Kidney epithelial cell (primary cell): ENCODE results near the gene LRP1-AS. TPM values are rescaled to one million over a fixed set of nuclear protein-coding genes. Genes with fewer than 3 reads are reported as not detected.

Source experiments
- DNase-seq: peaks from one replicate; pipeline ENCODE4 v3.0.0-alpha.2; 2010; ENCODE audit warnings: low read depth
- H3K27me3 ChIP-seq: 2 replicates; pipeline ENCODE4 v1.6.0; 2011; ENCODE audit warnings: low read length; ENCODE audit not compliant: control insufficient read depth, insufficient read depth
- H3K36me3 ChIP-seq: 2 replicates; pipeline ENCODE4 v1.5.1; 2011; ENCODE audit warnings: low read length; ENCODE audit not compliant: control insufficient read depth, insufficient read depth
- H3K4me3 ChIP-seq: 2 replicates; pipeline ENCODE4 v1.5.1; 2011; ENCODE audit warnings: low read depth, mild to moderate bottlenecking, control low read depth, low read length
- total RNA-seq: library from RNA; depleted of rRNA; stranded (reverse); fragments of >200 nt; gene quantifications from 2 replicates; pipeline ENCODE4 v1.2.3, GENCODE V29; 2015
- TF ChIP-seq, protein P1 (sequence below): IDR thresholded peaks from 2 replicates; pipeline ENCODE4 v1.5.1; 2011; ENCODE audit warnings: mild to moderate bottlenecking, moderate library complexity, low read length, control low read depth, inconsistent platforms; ENCODE audit not compliant: insufficient read depth, poor library complexity, severe bottlenecking

LRP1-AS gene
- total RNA-seq, 1 donor from 2014 or later: not detected

DNA sequence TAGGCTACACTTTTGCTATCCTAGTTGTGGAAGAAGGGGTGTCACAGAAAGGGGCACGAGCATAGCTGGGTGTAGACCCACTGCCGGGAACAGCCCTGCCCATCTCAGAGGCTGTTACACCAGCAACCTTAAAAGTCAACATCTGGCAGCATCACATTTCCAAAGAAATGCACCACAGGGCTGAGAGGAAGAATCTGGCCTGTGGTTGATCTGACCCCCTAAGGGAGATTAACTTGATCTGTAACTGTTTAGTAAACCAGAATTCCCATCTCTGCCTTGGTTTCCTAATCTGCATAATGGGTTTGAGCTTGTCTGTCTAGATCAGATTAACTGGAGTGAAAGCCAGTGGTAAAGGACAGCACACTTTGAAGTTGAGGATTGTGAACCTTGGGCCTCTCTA lies 1.3 kb downstream of the LRP1-AS start:
- no peaks in the 10 kb centered on the region for H3K36me3 ChIP-seq
- no peaks in the 10 kb centered on the region for H3K27me3 ChIP-seq
- DNase-seq: no peak
- no peak overlapping the region for H3K4me3 ChIP-seq
- TF ChIP-seq, protein P1, sequence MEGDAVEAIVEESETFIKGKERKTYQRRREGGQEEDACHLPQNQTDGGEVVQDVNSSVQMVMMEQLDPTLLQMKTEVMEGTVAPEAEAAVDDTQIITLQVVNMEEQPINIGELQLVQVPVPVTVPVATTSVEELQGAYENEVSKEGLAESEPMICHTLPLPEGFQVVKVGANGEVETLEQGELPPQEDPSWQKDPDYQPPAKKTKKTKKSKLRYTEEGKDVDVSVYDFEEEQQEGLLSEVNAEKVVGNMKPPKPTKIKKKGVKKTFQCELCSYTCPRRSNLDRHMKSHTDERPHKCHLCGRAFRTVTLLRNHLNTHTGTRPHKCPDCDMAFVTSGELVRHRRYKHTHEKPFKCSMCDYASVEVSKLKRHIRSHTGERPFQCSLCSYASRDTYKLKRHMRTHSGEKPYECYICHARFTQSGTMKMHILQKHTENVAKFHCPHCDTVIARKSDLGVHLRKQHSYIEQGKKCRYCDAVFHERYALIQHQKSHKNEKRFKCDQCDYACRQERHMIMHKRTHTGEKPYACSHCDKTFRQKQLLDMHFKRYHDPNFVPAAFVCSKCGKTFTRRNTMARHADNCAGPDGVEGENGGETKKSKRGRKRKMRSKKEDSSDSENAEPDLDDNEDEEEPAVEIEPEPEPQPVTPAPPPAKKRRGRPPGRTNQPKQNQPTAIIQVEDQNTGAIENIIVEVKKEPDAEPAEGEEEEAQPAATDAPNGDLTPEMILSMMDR: no peak

DNA sequence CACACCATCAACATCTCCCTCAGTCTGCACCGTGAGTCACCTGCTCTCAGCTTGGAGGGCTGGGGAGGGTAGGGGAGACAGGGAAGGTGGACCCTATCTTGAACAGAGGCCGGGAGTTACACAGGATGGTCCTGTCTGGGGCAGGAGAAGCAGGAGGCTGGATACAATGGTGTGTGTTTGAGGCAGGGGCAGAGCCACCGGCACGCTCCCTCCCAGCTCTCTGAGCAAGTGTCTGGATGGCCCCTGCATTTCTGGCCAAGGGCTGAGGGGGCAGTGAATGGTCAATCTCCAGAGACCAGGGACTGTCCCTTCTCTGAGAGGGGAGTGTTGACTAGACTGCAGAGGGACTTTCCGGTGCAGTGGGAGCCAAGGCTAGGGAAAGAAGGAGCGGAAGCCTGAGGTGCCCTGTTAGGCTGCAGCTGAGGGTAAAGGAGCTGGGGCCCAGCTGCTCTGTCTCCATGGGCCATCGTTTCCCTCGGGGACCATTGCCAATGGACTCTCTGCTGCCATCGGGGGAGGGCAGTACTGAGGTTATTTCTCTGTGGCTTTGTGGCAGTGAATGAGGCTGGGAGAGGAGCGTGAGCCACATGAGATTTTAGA lies 1.9 kb downstream of the LRP1-AS start:
- TF ChIP-seq, protein P1: no peak
- no peaks in the 10 kb centered on the region for H3K36me3 ChIP-seq

DNA sequence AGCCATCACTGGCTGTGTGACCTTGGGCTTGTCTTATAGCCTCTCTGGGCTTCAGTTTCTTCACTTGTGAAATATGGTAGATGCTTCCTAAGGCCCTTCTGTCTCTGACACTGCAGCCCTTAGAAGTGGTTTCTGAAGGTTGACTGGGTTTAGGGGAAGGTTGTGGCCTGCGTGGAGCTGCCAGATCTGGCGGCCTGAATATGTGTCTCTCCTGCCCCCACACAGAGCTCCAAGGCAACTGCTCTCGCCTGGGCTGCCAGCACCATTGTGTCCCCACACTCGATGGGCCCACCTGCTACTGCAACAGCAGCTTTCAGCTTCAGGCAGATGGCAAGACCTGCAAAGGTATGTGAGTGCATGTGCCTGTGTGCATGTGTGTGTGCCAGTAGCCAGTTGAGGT lies 4.0 kb downstream of the LRP1-AS start:
- Histone ChIP-seq H3K27me3 (no peaks in the 10 kb centered on the region), H3K4me3 (no peak overlapping the region), H3K36me3 (no peaks in the 10 kb centered on the region)
- TF ChIP-seq, protein P1: no peak
- DNase-seq: no peak

More for the DNA sequence above, 1.9 kb downstream of the LRP1-AS start:
- Histone ChIP-seq H3K27me3 (no peaks in the 10 kb centered on the region), H3K4me3 (no peak overlapping the region)
- no peak for DNase-seq

DNA sequence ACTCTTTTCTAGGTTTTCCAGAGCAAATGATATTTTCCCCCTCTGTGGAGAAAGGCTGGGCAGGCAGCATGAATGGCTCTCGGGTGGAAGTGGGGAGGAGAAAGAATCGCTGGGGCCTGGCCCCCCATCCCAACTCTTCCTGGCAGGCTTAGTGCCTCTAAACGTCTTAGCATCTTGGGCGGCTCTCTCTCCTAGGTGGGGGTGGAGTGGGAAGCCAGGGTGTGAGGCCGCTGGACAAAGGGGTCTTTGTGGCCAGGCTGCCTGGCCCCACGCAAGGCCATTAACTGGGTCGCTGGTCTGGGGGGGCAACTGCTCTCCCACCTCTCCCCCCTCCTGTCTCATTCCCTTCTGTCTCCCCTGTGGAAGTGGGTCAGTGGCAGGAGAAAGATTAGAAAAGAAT lies 4.7 kb downstream of the LRP1-AS start:
- TF ChIP-seq, protein P1: no peak
- Histone ChIP-seq H3K4me3 (no peak overlapping the region), H3K27me3 (no peaks in the 10 kb centered on the region), H3K36me3 (no peaks in the 10 kb centered on the region)
- DNase-seq: no peak

DNA sequence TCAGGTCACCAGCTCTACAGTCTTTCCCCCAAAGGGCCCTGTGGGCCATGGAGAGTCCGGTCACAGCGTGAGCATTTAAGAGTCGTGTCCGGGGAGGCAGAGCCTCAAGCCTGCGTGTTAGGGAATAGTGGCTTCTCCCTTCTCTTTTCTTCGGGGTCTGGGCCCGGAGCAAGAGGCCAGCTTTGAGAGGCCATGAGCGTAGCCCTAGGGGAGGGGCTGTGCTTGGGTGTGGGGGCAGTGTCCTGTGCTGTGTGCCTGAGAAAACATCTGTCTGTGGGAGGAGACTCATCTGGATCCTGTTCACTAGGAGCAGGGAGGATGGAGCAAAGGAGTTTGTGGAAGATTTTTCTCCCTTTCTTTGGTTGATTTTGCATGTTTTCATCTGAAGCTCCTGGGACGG lies 5.3 kb downstream of the LRP1-AS start:
- DNase-seq: no peak
- Histone ChIP-seq H3K27me3 (no peaks in the 10 kb centered on the region), H3K4me3 (no peak overlapping the region), H3K36me3 (no peaks in the 10 kb centered on the region)
- TF ChIP-seq, protein P1: no peak

DNA sequence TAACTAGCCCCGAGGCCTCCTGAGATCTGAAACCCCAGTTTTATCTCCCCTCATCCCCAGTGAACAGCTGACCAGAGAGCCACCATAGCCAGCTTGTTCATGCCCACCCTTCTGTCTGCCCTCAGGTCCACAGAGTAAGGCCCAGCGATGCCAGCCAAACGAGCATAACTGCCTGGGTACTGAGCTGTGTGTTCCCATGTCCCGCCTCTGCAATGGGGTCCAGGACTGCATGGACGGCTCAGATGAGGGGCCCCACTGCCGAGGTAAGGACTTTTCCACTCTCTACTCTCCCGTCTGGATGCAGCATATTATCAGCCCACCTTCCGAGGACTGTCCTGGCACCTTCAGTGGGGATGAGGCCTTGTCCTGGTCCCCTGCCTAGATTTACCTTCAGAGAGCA lies 6.2 kb downstream of the LRP1-AS start:
- H3K4me3 ChIP-seq: no peak overlapping the region
- DNase-seq: no peak
- TF ChIP-seq, protein P1: no peak
- no peaks in the 10 kb centered on the region for H3K27me3 ChIP-seq
- H3K36me3 ChIP-seq: no peaks in the 10 kb centered on the region
